ENCODE measurements around the gene PFKL. TPM values are rescaled to one million over a fixed set of nuclear protein-coding genes. Genes with fewer than 3 reads are reported as not detected.
"Not testable (repeated sequence)": the region's sequence is repeated elsewhere in the genome, so short reads cannot be mapped to it uniquely, and the experiment has no call there.

Gene PFKL
- total RNA-seq, 1 experiment from 2014 or later: 134 TPM

DNA sequence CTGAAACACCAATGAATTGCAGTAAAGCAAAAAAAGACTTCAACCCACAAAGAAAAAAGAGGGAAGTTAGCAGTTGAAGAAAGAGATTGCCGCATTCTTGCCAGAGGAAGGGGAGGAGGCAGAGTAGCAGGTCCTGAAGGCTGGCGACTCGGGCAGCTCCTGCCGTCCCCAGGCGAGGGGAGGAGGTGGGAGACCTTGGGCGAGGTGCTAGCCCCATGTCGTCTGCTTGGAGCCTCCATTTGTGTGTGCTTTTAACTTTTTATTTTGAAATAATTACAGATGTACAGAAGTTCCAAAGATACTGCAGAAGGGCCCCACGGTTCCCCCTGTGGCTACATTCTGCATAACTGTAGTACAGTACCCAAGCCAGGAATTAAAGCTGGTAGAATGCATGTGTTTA is 60.3 kb downstream of the PFKL start (continued):
- TF ChIP-seq ZNF425 (CRISPR knock-in tag; conservative IDR thresholded peaks at IDR 0.05): no peak
- TF ChIP-seq NFYB (CRISPR knock-in tag; conservative IDR thresholded peaks at IDR 0.05; ENCODE audit: low read depth): no peak
- TF ChIP-seq RELA (CRISPR knock-in tag; IDR thresholded peaks at IDR 0.05; ENCODE audit: borderline replicate concordance): no peak
- TF ChIP-seq IRF2 (CRISPR knock-in tag; IDR thresholded peaks at IDR 0.05; ENCODE audit: borderline replicate concordance, low read depth): no peak

DNA sequence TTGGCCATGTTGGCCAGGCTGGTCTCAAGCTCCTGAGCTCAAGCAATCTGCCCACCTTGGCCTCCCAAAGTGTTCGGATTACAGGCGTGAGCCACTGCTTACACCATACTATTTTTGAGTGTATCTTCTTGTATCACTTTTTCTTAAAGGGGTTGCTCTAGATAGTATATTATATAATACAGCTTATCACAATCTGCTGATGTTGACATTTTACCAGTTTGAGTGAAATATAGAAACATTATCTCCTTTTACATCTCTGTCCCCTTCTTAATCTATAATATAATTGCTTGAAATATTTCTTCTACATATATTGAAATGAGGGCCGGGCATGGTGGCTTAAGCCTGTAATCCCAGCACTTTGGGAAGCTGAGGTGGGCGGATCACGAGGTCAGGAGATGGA is 62.0 kb downstream of the PFKL start:
- H3K27ac Mint-ChIP-seq; H3K27me3 Mint-ChIP-seq (ENCODE audit: low read depth); DNase-seq (ENCODE audit: low spot score); CTCF ChIA-PET; POLR2A ChIA-PET; H3K36me3 Mint-ChIP-seq; ATAC-seq; H3K4me3 Mint-ChIP-seq; H3K4me1 Mint-ChIP-seq: not testable (repeated sequence)
- H3K9me3 Mint-ChIP-seq: peaks cover 20% of the 10 kb centered on the region

DNA sequence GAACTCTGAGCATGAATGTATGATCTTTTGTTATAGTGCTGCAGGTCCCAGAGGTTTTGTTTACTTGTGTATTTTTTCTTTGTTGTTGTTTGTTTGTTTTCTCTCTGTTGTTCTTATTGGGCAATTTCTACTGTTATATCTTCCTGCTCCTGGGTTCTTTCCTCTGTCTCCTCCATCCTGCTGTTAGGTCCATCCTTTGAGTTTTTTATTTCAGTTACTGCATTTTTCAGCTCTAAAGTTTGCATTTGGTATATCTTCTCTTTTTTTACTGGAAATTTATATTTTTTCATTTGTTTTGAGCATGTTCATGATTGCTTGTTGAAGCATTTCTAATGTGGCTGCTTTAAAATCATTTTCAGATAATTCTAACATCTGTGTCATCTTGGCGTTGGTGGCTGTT is 63.4 kb downstream of the PFKL start:
- DNase-seq (ENCODE audit: low spot score): no peak
- CTCF ChIA-PET: no interaction called here
- POLR2A ChIA-PET: no interaction called here
- no peak for ATAC-seq
- Mint-ChIP-seq H3K4me1 (no peaks in the 10 kb centered on the region), H3K36me3 (peaks cover 3% of the 10 kb centered on the region; the same call in 1 of the 2 replicates), H3K4me3 (no peak overlapping the region), H3K9me3 (peaks cover 20% of the 10 kb centered on the region), H3K27ac (no peak overlapping the region), H3K27me3 (ENCODE audit: low read depth) (peaks cover 9% of the 10 kb centered on the region; the same call in 1 of the 2 replicates)
- TF ChIP-seq FOXK1 (CRISPR knock-in tag; IDR thresholded peaks at IDR 0.05): no peak
- TF ChIP-seq, protein P1, sequence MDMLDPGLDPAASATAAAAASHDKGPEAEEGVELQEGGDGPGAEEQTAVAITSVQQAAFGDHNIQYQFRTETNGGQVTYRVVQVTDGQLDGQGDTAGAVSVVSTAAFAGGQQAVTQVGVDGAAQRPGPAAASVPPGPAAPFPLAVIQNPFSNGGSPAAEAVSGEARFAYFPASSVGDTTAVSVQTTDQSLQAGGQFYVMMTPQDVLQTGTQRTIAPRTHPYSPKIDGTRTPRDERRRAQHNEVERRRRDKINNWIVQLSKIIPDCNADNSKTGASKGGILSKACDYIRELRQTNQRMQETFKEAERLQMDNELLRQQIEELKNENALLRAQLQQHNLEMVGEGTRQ (CRISPR knock-in tag; IDR thresholded peaks at IDR 0.05): no peak
- TF ChIP-seq HMGA2 (CRISPR knock-in tag; IDR thresholded peaks at IDR 0.05): no peak
- TF ChIP-seq ZNF396 (CRISPR knock-in tag; IDR thresholded peaks at IDR 0.05; ENCODE audit: borderline replicate concordance): no peak
- TF ChIP-seq NFATC4 (CRISPR knock-in tag; IDR thresholded peaks at IDR 0.05): no peak
- TF ChIP-seq, protein P2, sequence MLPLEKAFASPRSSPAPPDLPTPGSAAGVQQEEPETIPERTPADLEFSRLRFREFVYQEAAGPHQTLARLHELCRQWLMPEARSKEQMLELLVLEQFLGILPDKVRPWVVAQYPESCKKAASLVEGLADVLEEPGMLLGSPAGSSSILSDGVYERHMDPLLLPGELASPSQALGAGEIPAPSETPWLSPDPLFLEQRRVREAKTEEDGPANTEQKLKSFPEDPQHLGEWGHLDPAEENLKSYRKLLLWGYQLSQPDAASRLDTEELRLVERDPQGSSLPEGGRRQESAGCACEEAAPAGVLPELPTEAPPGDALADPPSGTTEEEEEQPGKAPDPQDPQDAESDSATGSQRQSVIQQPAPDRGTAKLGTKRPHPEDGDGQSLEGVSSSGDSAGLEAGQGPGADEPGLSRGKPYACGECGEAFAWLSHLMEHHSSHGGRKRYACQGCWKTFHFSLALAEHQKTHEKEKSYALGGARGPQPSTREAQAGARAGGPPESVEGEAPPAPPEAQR (CRISPR knock-in tag; IDR thresholded peaks at IDR 0.05): no peak
- TF ChIP-seq SMAD4 (CRISPR knock-in tag; IDR thresholded peaks at IDR 0.05): no peak
- TF ChIP-seq, protein P3, sequence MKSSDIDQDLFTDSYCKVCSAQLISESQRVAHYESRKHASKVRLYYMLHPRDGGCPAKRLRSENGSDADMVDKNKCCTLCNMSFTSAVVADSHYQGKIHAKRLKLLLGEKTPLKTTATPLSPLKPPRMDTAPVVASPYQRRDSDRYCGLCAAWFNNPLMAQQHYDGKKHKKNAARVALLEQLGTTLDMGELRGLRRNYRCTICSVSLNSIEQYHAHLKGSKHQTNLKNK (CRISPR knock-in tag; IDR thresholded peaks at IDR 0.05): no peak
- no peak for TF ChIP-seq NR2C2 (CRISPR knock-in tag; IDR thresholded peaks at IDR 0.05)
- TF ChIP-seq STAT6 (CRISPR knock-in tag; conservative IDR thresholded peaks at IDR 0.05; ENCODE audit: low read depth): no peak
- TF ChIP-seq ERG (CRISPR knock-in tag; IDR thresholded peaks at IDR 0.05): no peak
- TF ChIP-seq ATF6 (CRISPR knock-in tag; IDR thresholded peaks at IDR 0.05): no peak
- no peak for TF ChIP-seq SOX15 (CRISPR knock-in tag; IDR thresholded peaks at IDR 0.05)
- TF ChIP-seq E2F1 (CRISPR knock-in tag; IDR thresholded peaks at IDR 0.05): no peak
- TF ChIP-seq NFE2L1 (CRISPR knock-in tag; IDR thresholded peaks at IDR 0.05): no peak
- no peak for TF ChIP-seq JUN (CRISPR knock-in tag; IDR thresholded peaks at IDR 0.05)
- no peak for TF ChIP-seq ZNF138 (CRISPR knock-in tag; conservative IDR thresholded peaks at IDR 0.05)
- TF ChIP-seq FOXP1 (CRISPR knock-in tag; IDR thresholded peaks at IDR 0.05; ENCODE audit: borderline replicate concordance): no peak
- no peak for TF ChIP-seq GABPB1 (CRISPR knock-in tag; IDR thresholded peaks at IDR 0.05)

All from WTC11 (cell line).